HepG2 (cell line): Measurements from ENCODE around the gene DCC. TPM values are rescaled to one million over a fixed set of nuclear protein-coding genes. Genes with fewer than 3 reads are reported as not detected.

Experiments
- CERS6 ChIP-seq: sonication (generic); formaldehyde crosslinking; IDR thresholded peaks from 2 replicates; pipeline ENCODE4 v1.5.0; 2020; ENCODE audit warnings: missing genetic modification reagents
- CREB1 ChIP-seq, 2 experiments: fragments of 450-650 bp in 1 of 2; IDR thresholded peaks; 2 replicates each; pipeline ENCODE4 v1.6.1; 2016 to 2017; ENCODE audit warnings: control low read depth in 1 of 2, mild to moderate bottlenecking in 1 of 2, missing compliant biosample characterization in 1 of 2, missing genetic modification characterization in 1 of 2
- GABPA ChIP-seq, 2 experiments: IDR thresholded peaks; 2 replicates each; pipeline ENCODE4 v1.6.1; 2011 to 2016; ENCODE audit warnings: low read depth in 2 of 2, low read length in 1 of 2, missing biosample characterization in 1 of 2, missing genetic modification characterization in 1 of 2
- GTF3A ChIP-seq: sonication (generic); formaldehyde crosslinking; conservative IDR thresholded peaks from 2 replicates; pipeline ENCODE4 v1.4.0; 2020; ENCODE audit warnings: mild to moderate bottlenecking, missing genetic modification reagents
- HNF4G ChIP-seq, 2 experiments: sonication (generic) in 1 of 2; formaldehyde crosslinking in 1 of 2; IDR thresholded peaks; 2 replicates each; pipeline versions ENCODE4 v1.4.0 to v1.6.1; 2011 to 2020; ENCODE audit warnings: borderline replicate concordance in 2 of 2, low read depth in 2 of 2, mild to moderate bottlenecking in 2 of 2, low read length in 1 of 2, missing genetic modification reagents in 1 of 2, moderate library complexity in 1 of 2
- HNRNPH1 ChIP-seq: fragments of 200-400 bp; formaldehyde crosslinking; optimal IDR thresholded peaks from 2 replicates; pipeline ENCODE3; 2017; ENCODE audit warnings: mild to moderate bottlenecking, low read depth, low read length
- MAFF ChIP-seq: IDR thresholded peaks from 2 replicates; pipeline ENCODE4 v1.6.1; 2011; ENCODE audit warnings: low read depth, low read length, improper control_type of control experiment
- RFX1 ChIP-seq: fragments of 450-650 bp; IDR thresholded peaks from 2 replicates; pipeline ENCODE4 v1.6.1; 2017
- ZNF512B ChIP-seq: sonication (generic); formaldehyde crosslinking; IDR thresholded peaks from 2 replicates; pipeline ENCODE4 v1.5.1; 2020; ENCODE audit warnings: missing genetic modification reagents, mild to moderate bottlenecking, borderline replicate concordance
- ZNF569 ChIP-seq: sonication (generic); formaldehyde crosslinking; IDR thresholded peaks from 2 replicates; pipeline ENCODE4 v1.5.0; 2020; ENCODE audit warnings: mild to moderate bottlenecking, missing genetic modification reagents, moderate library complexity, borderline replicate concordance
- ZNF800 ChIP-seq: sonication (generic); formaldehyde crosslinking; IDR thresholded peaks from 2 replicates; pipeline ENCODE4 v1.4.0; 2020; ENCODE audit warnings: missing genetic modification reagents
- ZZZ3 ChIP-seq: sonication (generic); formaldehyde crosslinking; IDR thresholded peaks from 2 replicates; pipeline ENCODE4 v1.4.0; 2020; ENCODE audit warnings: missing genetic modification reagents, mild to moderate bottlenecking, borderline replicate concordance
- polyA plus RNA-seq, 8 experiments: library from polyadenylated mRNA; depleted of rRNA in 3 of 8; stranded (reverse) in 7 of 8; unstranded in 1 of 8; fragments of >200 nt; fragmentation: Illumina TruSeq in 4 of 8; extraction: Trizol in 4 of 8; gene quantifications; 2 replicates each; pipeline versions ENCODE4 v1.2.1 to v1.2.3, GENCODE V29; 2011 to 2016; ENCODE audit warnings: low read depth in 4 of 8, missing spikeins in 1 of 8, mixed read lengths in 1 of 8; ENCODE audit not compliant: insufficient read depth in 1 of 8
- total RNA-seq, 5 experiments: library from RNA; depleted of rRNA; stranded (reverse); fragments of >200 nt; fragmentation: Illumina TruSeq; extraction: Trizol; gene quantifications; 2 replicates each; pipeline ENCODE4 v1.2.3, GENCODE V29; 2016; ENCODE audit warnings: low read depth in 1 of 5

The DCC gene
- total and polyA plus RNA-seq, 2 of the 13 experiments (the other 11 are each of a cell fraction or from before 2014, with no cell fraction given), result not detected

DNA sequence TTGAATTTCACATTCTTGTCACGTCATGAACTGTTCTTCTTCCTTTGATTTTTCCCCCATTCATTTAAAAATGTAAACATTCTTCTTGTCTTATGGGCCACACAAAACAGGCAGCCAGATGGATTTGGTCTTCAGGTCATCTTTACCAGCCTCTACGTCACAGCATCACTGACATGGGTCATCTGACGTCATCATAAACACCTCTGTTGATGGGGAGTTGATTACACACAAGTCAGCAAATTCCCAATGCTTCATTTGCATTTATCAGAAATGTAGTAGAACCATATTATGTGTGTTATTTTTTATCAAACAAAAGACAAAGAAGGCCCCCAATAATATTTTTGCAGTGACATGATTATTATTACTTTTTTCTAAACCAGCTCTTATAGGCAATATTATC lies 777.9 kb downstream of the DCC start (continued):
- TF ChIP-seq ZNF512B (no peak), GABPA (IDR thresholded peaks at IDR 0.05; ENCODE audit: low read depth, low read length) (no peak), GABPA (CRISPR knock-in tag; IDR thresholded peaks at IDR 0.05; ENCODE audit: low read depth) (no peak), ZZZ3 (no peak), ZNF569 (CRISPR knock-in tag) (no peak), HNF4G (IDR thresholded peaks at IDR 0.05; ENCODE audit: borderline replicate concordance, low read depth, low read length) (no peak), HNF4G (CRISPR knock-in tag; IDR thresholded peaks at IDR 0.05; ENCODE audit: borderline replicate concordance, low read depth) (no peak), RFX1 (no peak), HNRNPH1 (no peak), GTF3A (CRISPR knock-in tag) (no peak), MAFF (peak; percentile 69), CERS6 (CRISPR knock-in tag) (no peak), ZNF800 (CRISPR knock-in tag) (no peak), CREB1 (IDR thresholded peaks at IDR 0.05) (peak; percentile 95), CREB1 (CRISPR knock-in tag; IDR thresholded peaks at IDR 0.05) (no peak)
